ENCODE measurements around the gene RIPOR3.
A peak's percentile ranks its signal among the peaks of the same experiment; 100 is the strongest.

Gene RIPOR3

DNA sequence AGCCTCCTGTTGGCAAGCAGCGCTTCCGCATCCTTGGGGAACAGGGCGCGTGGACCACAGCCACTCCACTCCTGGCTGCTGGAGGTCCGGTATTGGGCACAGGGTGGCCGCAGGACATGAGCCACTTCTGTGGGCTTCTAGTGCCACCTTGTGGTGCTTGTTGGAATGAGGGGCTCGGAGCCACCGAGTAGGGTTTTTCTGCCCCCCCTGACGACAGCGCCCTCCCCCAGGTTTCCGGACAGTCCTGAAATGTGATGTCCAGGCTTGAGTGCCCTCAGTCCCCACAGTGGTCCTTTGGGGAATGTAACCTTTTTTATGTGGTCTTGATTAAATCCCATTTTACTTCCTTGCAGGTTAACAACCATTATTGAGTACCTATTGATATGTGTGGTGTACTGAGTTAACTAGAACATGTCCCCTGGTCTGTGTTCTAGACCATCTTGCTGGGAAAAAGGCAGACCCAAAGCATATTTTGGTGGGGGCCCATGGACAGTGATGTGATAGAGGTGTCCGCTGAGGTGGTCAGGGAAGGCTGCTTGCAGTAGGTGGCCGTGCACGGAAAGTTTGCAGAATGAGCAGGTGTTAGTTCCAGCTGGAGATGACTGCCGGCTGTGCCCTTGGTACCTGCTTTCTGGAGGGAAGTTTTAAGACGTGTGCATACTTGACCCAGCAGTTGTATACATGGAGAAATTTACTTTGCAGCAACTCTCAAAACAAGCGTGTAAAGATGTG lies 111.2 kb downstream of the RIPOR3 start:
- Histone ChIP-seq H3K4me3 (ENCODE audit: low read length) (no peak overlapping the region), H3K9me3 (ENCODE audit: control insufficient read depth, low read length) (no peaks in the 10 kb centered on the region), H3K36me3 (ENCODE audit: control insufficient read depth, insufficient read depth, low read length) (peaks cover 14% of the 10 kb centered on the region), H3K4me1 (ENCODE audit: control insufficient read depth, insufficient read depth, low read length) (peaks cover 16% of the 10 kb centered on the region), H3K27me3 (ENCODE audit: control insufficient read depth, insufficient read depth, low read length) (no peaks in the 10 kb centered on the region), H3K9ac (ENCODE audit: low read length) (no peak overlapping the region)

DNA sequence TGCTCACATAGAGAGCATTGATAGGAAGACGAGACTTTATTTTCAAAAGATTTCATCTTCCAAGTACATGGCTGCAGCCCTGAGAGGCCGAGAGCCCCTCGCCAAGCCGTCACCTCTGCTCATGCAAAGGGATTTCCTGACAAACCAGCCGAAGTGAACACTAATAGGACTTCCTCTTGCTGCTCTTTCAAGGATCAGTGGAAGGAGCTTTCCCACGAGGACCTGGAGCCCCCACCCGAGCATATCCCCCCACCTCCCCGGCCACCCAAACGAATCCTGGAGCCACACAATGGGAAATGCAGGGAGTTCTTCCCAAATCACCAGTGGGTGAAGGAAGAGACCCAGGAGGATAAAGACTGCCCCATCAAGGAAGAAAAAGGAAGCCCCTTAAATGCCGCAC lies 111.8 kb downstream of the RIPOR3 start:
- H3K4me3 ChIP-seq (ENCODE audit: low read length), result no peak overlapping the region
- no peaks in the 10 kb centered on the region for H3K27me3 ChIP-seq (ENCODE audit: control insufficient read depth, insufficient read depth, low read length)
- peaks cover 16% of the 10 kb centered on the region for H3K4me1 ChIP-seq (ENCODE audit: control insufficient read depth, insufficient read depth, low read length)
- no peak overlapping the region for H3K9ac ChIP-seq (ENCODE audit: low read length)
- peaks cover 14% of the 10 kb centered on the region for H3K36me3 ChIP-seq (ENCODE audit: control insufficient read depth, insufficient read depth, low read length)
- H3K9me3 ChIP-seq (ENCODE audit: control insufficient read depth, low read length), result no peaks in the 10 kb centered on the region

DNA sequence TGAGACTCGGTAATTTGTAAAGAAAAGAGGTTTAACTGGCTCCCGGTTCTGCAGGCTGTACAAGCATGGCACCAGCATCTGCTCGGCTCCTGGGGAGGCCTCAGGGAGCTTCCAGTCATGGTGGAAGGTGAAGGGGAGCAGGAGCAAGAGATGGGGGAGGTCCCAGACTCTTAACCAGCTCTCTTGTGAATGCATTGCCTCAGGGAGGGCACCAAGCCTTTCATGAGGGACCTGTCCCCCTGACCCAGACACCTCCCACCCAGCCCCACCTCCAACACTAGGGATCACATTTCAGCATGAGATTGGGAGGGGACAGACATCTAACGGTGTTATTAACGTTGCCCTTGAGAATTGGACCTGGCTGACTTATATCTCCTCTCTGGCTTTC lies 112.6 kb downstream of the RIPOR3 start:
- Histone ChIP-seq H3K27me3 (ENCODE audit: control insufficient read depth, insufficient read depth, low read length) (no peaks in the 10 kb centered on the region), H3K9me3 (ENCODE audit: control insufficient read depth, low read length) (no peaks in the 10 kb centered on the region), H3K9ac (ENCODE audit: low read length) (no peak overlapping the region), H3K4me1 (ENCODE audit: control insufficient read depth, insufficient read depth, low read length) (peaks cover 16% of the 10 kb centered on the region), H3K36me3 (ENCODE audit: control insufficient read depth, insufficient read depth, low read length) (peaks cover 14% of the 10 kb centered on the region), H3K4me3 (ENCODE audit: low read length) (no peak overlapping the region)

DNA sequence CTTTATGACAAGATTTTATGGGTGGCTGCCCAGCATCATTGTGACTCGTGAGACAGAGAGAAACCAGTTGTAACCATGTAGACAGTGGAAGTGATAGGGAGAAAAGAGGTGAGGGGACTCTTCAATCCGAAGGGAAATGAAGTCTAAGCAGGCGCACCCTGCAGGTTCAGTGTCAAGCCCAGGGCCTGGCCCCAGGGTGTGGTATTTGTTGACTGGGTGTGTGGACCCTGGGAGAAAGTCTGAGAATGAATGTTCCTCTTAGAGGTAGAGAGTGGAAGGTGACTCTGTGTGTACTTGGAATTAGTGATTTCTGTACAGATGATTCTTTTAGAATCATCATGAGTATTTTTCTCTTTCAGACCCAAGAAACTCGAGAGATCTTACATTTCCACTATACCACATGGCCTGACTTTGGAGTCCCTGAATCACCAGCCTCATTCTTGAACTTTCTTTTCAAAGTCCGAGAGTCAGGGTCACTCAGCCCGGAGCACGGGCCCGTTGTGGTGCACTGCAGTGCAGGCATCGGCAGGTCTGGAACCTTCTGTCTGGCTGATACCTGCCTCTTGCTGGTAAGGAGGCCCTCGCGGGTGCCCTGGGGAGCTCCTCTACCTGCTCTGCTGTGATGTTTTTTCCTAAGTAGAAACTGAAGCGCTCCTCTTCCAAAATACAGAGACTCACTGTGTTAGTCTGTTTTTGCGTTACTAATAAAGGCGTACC lies 113.1 kb downstream of the RIPOR3 start:
- H3K4me3 ChIP-seq (ENCODE audit: low read length), result no peak overlapping the region
- H3K9me3 ChIP-seq (ENCODE audit: control insufficient read depth, low read length), result no peaks in the 10 kb centered on the region
- H3K36me3 ChIP-seq (ENCODE audit: control insufficient read depth, insufficient read depth, low read length), result peaks cover 14% of the 10 kb centered on the region
- peak overlapping the region; percentile 23 for H3K9ac ChIP-seq (ENCODE audit: low read length)
- H3K4me1 ChIP-seq (ENCODE audit: control insufficient read depth, insufficient read depth, low read length), result peaks cover 16% of the 10 kb centered on the region
- no peaks in the 10 kb centered on the region for H3K27me3 ChIP-seq (ENCODE audit: control insufficient read depth, insufficient read depth, low read length)

DNA sequence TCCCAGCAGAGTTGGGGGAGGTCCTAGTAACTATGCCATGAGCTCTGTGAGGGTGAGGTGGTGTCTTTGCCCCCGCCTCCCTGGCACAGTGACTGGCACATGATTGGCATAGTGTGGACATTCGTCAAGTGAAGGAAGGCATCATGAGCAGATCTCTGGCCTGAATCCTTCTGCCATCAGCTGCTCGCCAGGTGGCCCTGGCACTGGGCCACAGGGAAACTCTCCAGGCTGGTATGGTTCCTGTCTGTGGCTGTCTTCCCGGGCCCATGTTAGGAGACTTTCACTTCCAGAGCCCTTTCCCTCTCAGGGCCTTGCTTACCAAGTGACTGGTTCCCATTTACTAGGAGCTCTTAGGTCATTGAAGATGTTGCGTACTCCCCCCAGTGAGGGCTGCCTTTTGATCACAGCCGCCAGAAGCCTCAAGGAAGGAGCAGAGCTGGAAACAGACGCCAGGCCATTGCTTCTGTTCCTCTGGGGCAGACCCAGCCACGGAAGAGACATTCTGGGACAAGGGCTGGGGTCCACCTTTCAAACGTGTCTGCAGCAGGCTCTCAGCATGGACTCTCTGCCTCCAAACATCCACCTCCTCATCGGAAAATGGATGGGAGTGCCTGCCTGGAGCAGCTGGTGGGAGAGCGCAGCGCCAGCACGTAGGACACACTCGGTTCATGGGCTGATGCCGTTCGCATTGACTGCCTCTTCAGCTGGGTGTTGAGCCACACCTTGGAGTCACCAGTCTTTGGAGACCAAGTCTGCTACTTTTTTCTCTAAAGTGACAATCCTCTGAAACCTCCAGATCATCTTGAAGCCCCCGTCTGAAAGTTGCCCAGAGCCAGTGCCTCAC lies 113.9 kb downstream of the RIPOR3 start:
- Histone ChIP-seq H3K36me3 (ENCODE audit: control insufficient read depth, insufficient read depth, low read length) (peaks cover 14% of the 10 kb centered on the region), H3K4me1 (ENCODE audit: control insufficient read depth, insufficient read depth, low read length) (peaks cover 16% of the 10 kb centered on the region), H3K9ac (ENCODE audit: low read length) (peak overlapping the region; percentile 23), H3K9me3 (ENCODE audit: control insufficient read depth, low read length) (no peaks in the 10 kb centered on the region), H3K27me3 (ENCODE audit: control insufficient read depth, insufficient read depth, low read length) (no peaks in the 10 kb centered on the region), H3K4me3 (ENCODE audit: low read length) (no peak overlapping the region)

GRCh38 chr20:50575865-50576720 lies 115.2 kb downstream of the RIPOR3 start:
- peaks cover 14% of the 10 kb centered on the region for H3K36me3 ChIP-seq (ENCODE audit: control insufficient read depth, insufficient read depth, low read length)

GRCh38 chr20:50574586-50574985 lies 116.8 kb downstream of the RIPOR3 start:
- H3K4me1 ChIP-seq (ENCODE audit: control insufficient read depth, insufficient read depth, low read length), result peaks cover 22% of the 10 kb centered on the region
- no peaks in the 10 kb centered on the region for H3K27me3 ChIP-seq (ENCODE audit: control insufficient read depth, insufficient read depth, low read length)
- peaks cover 11% of the 10 kb centered on the region for H3K36me3 ChIP-seq (ENCODE audit: control insufficient read depth, insufficient read depth, low read length)

More at GRCh38 chr20:50575865-50576720, 115.2 kb downstream of the RIPOR3 start:
- Histone ChIP-seq H3K4me1 (ENCODE audit: control insufficient read depth, insufficient read depth, low read length) (peaks cover 19% of the 10 kb centered on the region), H3K9me3 (ENCODE audit: control insufficient read depth, low read length) (no peaks in the 10 kb centered on the region), H3K9ac (ENCODE audit: low read length) (no peak overlapping the region), H3K27me3 (ENCODE audit: control insufficient read depth, insufficient read depth, low read length) (no peaks in the 10 kb centered on the region), H3K4me3 (ENCODE audit: low read length) (no peak overlapping the region)

GRCh38 chr20:50574108-50574507 lies 117.2 kb downstream of the RIPOR3 start:
- Histone ChIP-seq H3K4me1 (ENCODE audit: control insufficient read depth, insufficient read depth, low read length) (peaks cover 21% of the 10 kb centered on the region), H3K36me3 (ENCODE audit: control insufficient read depth, insufficient read depth, low read length) (peaks cover 8% of the 10 kb centered on the region)

More at GRCh38 chr20:50574586-50574985, 116.8 kb downstream of the RIPOR3 start:
- H3K4me3 ChIP-seq (ENCODE audit: low read length), result no peak overlapping the region
- no peak overlapping the region for H3K9ac ChIP-seq (ENCODE audit: low read length)
- no peaks in the 10 kb centered on the region for H3K9me3 ChIP-seq (ENCODE audit: control insufficient read depth, low read length)

GRCh38 chr20:50572938-50573777 lies 118.2 kb downstream of the RIPOR3 start:
- Histone ChIP-seq H3K4me1 (ENCODE audit: control insufficient read depth, insufficient read depth, low read length) (peaks cover 21% of the 10 kb centered on the region), H3K4me3 (ENCODE audit: low read length) (no peak overlapping the region), H3K36me3 (ENCODE audit: control insufficient read depth, insufficient read depth, low read length) (no peaks in the 10 kb centered on the region), H3K9ac (ENCODE audit: low read length) (no peak overlapping the region), H3K9me3 (ENCODE audit: control insufficient read depth, low read length) (no peaks in the 10 kb centered on the region), H3K27me3 (ENCODE audit: control insufficient read depth, insufficient read depth, low read length) (no peaks in the 10 kb centered on the region)

More at GRCh38 chr20:50574108-50574507, 117.2 kb downstream of the RIPOR3 start:
- no peak overlapping the region for H3K9ac ChIP-seq (ENCODE audit: low read length)
- no peaks in the 10 kb centered on the region for H3K27me3 ChIP-seq (ENCODE audit: control insufficient read depth, insufficient read depth, low read length)
- no peaks in the 10 kb centered on the region for H3K9me3 ChIP-seq (ENCODE audit: control insufficient read depth, low read length)
- no peak overlapping the region for H3K4me3 ChIP-seq (ENCODE audit: low read length)

- Histone ChIP-seq H3K27me3 (ENCODE audit: control insufficient read depth, insufficient read depth, low read length) (no peaks in the 10 kb centered on the region), H3K36me3 (ENCODE audit: control insufficient read depth, insufficient read depth, low read length) (no peaks in the 10 kb centered on the region), H3K9me3 (ENCODE audit: control insufficient read depth, low read length) (no peaks in the 10 kb centered on the region), H3K4me1 (ENCODE audit: control insufficient read depth, insufficient read depth, low read length) (peaks cover 9% of the 10 kb centered on the region), H3K9ac (ENCODE audit: low read length) (no peak overlapping the region), H3K4me3 (ENCODE audit: low read length) (no peak overlapping the region)
Observed at GRCh38 chr20:50571466-50571865, 119.9 kb downstream of the RIPOR3 start.
